ENCODE results near the gene PLCB3.

The PLCB3 gene

DNA sequence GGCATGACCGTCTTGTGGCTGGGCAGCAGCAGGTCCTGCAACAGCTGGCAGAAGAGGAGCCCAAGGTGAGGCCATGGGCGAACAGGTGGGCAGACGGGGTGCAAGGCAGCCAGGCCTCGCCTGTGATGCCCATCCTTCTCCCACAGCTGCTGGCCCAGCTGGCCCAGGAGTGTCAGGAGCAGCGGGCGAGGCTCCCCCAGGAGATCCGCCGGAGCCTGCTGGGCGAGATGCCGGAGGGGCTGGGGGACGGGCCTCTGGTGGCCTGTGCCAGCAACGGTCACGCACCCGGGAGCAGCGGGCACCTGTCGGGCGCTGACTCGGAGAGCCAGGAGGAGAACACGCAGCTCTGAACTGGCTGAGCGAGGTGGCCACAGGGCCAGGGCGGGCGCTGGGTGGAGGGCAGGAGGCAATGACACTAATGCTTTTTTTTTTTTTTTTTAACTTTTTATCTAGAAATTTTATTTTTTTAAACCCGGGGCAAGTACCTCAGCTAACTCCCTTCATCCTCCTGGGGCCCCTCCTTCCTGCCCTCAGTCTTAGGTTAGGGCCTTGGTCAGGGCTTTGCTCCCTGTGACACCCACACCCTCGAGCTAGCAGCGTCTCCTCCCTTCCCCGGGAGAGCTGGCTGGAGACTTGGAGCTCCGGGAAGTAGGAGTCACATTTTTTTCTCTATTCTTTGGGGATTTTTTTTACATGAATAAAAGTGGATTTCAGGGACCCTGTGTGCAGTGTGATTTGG is 16.0 kb downstream of the PLCB3 start:
- no peak for DNase-seq

DNA sequence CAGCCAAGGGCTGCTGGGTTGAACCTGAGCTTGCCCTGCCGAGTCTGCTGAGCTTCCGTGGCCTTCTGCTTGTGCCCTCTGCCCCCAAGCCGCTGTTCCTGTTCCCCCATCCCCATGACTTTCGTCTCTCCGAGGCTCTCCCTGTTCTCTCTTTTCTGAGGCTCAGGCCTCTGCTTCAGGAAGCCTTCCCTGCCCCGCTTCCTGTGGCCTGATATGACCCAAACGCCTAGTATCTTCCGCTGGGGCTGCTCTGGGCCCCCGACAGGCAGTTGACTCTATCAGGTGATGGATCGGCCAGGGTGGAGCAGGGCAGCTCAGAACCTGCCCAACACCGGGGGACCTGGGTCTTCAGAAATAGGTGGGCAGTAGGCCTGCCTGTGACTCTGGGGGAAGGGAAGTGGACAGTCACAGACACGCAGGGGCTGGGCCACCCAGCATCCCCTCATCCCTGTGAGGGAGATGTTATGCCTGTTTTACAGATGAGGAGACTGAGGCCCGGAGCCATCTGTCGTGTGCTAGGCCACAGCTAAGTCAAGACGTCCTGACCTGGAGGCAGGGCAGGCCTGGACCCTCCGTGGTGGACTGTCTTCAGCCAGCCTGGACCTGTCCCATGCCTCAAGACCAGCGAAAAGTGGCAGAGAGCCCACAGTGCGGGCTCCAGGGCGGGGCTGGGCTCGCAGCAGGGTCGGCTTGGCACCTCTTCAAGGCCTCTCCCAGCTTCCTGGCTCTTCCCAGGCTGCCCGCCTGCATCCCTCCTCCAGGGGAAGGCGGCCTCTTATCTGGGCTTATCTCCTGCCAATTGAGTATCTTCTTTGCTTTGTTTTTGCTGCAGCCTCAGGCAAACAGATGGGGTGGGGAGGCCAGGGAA is 16.9 kb downstream of the PLCB3 start:
- no peak for DNase-seq

DNA sequence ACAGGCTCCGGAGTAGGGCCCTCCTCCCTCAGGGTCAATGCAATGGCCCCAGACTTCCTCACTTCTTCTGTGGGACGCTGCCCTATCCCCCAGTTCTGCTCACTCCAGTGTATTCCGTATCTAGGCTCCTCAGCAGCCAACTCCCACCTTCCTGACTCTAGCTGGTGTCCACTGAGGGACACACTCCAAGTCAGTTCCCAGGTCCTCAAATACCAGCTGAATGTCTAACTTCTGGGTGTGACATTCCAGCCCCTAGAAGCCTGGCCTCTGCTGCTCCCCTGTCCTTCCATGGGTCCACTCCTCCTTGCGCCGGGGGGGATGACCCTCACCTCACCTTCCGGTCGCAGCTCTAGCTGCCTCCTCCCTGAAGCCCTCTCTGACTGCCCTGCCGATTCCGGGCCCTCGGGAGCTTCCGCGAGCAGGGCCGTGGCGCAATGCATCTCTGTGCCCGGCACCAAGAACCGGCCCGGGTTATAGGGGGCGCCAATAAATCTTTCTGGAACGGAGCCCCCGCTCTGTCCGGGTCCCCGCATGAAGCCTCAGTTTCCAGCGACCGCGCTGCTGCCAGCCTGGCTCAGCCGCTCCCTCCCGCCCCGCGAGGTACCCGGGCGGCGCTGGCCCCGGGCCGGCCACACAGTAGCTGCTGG is 17.7 kb downstream of the PLCB3 start:
- DNase-seq: no peak

DNA sequence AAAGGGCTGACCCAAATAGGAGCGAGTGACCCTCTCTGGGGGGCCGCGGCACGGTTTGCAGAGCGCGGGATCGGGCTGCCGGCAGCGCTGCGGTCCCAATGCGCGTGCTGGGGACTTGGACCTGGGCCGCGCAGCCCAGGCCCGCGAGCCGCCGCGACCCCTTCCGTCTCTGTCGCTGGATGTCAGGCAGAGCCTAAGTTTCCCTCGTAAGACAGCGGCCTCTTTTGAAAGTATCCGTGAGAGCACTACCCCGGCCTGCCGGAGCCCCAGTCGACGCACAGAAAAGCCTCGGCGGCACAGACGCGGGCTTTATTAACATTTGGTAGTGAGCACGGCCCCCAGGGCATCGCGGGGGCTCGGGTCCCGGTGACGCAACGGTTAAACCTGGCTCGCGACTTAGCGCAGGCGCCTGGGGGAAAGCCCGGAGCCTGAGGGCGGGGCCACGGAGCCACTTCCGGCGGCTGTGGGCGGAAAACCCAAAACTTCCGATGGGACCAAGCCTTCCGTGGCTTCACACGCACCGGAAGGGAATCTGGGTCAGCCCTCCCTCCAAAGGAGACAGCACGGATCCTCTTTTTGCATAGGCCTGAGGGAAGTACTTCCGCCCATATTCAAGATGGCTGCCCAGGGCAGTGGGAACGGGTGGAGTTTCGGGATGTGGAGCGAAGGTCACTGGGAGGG is 18.4 kb downstream of the PLCB3 start:
- DNase-seq: peak; percentile 99 to 100

GRCh38 chr11:64275031-64275800 is 23.9 kb downstream of the PLCB3 start:
- no peak for DNase-seq

DNA sequence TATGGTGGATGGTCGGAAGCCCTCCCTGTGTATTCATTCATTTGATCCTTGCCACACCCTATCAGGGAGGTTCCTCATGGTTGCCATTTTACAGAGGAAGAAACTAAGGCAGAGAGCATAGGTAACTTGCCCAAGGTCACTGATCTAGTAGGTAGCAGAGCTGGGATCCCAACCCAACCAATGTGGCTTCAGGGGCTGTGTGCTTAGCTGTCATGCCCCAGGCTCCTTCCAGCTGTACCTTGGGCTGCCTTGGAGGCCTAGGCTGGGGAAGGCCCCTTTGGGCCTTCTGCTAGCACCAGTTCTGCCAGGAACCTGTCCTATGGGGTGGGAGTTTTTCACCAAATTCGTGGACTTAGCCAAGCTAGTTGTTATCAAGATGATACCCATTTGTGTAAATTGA is 24.5 kb downstream of the PLCB3 start:
- no peak for DNase-seq

- DNase-seq: no peak
These were observed 25.5 kb downstream of the PLCB3 start for GRCh38 chr11:64276653-64277431.

GRCh38 chr11:64278576-64279190 is 27.4 kb downstream of the PLCB3 start:
- no peak for DNase-seq

DNA sequence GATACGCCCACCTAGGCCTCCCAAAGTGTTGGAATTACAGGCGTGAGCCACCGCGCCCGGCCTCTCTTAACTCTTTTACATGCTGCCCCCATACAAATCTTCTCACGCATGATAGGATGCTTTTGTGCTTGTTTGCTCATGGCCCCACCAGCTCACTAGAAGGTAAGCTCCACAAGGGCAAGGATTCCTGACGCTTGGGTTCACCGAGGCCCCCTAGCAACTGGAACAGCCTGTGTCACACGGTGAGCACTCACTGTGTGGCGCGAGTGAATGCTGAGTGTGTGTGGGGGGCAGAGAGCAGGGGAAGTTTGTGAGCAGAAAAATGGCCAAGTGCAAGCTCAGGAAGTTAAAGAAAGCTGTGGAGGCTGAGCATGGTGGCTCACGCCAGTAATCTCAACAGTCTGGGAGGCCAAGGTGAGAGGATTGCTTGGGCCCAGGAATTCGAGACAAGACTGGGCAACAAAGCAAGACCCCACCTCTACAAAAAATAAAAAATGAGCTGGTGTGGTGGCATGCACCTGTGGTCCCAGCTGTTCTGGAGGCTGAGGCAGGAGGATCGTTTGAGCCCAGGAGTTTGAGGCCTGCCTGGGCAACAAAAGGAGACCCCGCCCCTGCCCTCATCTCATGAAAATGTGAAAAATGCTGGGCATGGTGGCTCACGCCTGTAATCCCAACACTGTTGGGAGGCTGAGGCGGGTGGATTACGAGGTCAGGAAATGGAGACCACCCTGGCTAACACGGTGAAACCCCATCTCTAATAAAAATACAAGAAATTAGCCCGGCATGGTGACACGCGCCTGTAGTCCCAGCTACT is 30.8 kb downstream of the PLCB3 start:
- no peak for DNase-seq

DNA sequence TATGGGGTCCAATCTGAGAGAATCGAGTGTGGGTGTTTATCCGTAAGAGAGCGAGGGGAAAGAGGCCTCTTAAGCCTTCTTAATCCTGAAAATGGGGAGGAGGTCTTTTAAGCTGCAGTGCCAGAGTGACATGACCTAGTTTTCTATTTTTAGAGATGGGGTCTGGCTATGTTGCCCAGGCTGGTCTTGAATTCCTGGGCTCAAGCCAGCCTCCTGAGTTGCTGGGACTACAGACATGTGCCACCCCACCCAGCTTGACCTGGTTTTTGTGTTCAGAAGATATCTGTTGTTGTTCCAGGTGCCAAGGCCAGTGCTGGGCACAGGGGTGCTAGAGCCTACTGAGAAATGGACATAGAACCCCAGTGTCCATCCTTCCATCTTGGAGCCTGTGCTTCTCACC is 31.8 kb downstream of the PLCB3 start:
- DNase-seq: no peak

GRCh38 chr11:64284048-64284961 is 33.0 kb downstream of the PLCB3 start, which contains the start of gene BAD:
TSS of gene BAD (minus strand) at chr11:64284665. CDS start at chr11:64284368, 297 bp downstream.
- DNase-seq: peak; percentile 93 to 95

- DNase-seq: peak; percentile 81 to 88
These were observed 33.9 kb downstream of the PLCB3 start, which contains the start of gene GPR137 for GRCh38 chr11:64284962-64285884. TSS of gene GPR137 (plus strand) at chr11:64285848. CDS start at chr11:64286525, 677 bp downstream.

DNA sequence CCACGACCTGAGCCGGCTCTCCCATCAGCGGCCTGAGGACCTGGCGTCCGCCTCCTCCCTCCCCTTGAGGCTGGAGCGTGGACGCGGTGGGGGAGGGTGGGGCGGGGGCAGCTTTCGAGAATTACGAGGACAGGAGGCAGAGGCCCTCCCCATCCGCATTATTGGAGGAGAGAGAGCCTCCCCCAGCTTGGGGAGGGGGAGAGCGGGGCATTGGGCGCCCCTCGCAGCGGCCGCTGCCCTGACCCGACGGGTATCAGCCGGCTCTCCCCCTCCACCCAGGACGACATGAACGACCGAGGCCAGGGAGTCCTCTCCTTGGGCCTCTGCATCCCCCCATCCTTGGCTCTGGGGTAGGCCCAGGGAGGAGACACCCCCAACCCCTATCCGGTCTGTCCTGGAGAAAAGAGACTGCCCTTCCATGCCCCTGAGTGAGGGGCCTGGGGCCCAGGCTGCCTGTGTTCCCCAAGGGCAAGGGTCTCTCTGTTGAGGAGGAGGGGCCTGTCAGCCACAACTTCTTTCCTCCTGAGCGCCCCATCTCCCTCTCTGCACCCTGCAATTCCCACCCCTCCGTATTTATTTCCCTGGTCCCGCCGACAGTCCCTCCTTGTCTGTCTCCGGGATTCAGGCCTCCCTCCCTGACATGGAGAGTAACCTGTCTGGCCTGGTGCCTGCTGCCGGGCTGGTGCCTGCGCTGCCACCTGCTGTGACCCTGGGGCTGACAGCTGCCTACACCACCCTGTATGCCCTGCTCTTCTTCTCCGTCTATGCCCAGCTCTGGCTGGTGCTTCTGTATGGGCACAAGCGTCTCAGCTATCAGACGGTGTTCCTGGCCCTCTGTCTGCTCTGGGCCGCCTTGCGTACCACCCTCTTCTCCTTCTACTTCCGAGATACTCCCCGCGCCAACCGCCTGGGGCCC is 34.8 kb downstream of the PLCB3 start:
- no peak for DNase-seq

DNA sequence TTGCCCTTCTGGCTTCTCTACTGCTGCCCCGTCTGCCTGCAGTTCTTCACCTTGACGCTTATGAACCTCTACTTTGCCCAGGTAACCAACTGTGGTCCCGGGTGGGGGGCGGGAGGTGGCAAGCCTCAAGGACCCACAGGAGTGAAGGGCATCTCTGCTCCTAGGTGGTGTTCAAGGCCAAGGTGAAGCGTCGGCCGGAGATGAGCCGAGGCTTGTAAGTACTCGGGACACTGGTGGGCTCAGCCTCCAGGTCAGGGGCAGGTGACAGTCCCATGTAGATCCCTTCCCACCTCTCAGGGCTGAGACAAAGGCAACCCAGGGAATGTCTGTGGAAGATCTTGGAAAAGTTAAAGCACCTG is 35.5 kb downstream of the PLCB3 start:
- no peak for DNase-seq

DNA sequence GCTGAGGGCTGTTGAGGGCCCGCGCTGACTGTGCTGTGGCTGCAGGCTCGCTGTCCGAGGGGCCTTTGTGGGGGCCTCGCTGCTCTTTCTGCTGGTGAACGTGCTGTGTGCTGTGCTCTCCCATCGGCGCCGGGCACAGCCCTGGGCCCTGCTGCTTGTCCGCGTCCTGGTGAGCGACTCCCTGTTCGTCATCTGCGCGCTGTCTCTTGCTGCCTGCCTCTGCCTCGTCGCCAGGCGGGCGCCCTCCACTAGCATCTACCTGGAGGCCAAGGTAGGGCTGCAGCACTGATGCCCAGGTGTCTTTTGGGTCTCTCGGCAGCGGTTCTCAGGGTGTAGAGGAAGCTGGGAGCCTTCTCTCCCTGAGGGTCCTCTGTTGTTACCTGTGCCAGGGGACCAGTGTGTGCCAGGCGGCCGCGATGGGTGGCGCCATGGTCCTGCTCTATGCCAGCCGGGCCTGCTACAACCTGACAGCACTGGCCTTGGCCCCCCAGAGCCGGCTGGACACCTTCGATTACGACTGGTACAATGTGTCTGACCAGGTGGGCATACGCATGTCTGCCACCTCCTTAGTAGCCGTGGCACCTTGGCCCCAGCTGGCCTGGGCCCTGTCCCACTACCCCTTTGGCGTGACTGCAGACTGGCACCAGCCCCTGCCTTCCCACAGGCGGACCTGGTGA is 36.5 kb downstream of the PLCB3 start:
- no peak for DNase-seq

- no peak for DNase-seq
These were observed 37.0 kb downstream of the PLCB3 start for GRCh38 chr11:64288353-64288750.

Measured in hippocampal formation (tissue), 2 donors.